CD4-positive, alpha-beta T cell treated with Interferon gamma for 1 hour (primary cell): Measurements from ENCODE around the gene POU2AF3.
"Not testable (repeated sequence)": the region's sequence is repeated elsewhere in the genome, so short reads cannot be mapped to it uniquely, and the experiment has no call there.

Experiments
- DNase-seq: peaks from one replicate; pipeline ENCODE4 v3.0.0-alpha.2; 2020

POU2AF3 gene, protein sequence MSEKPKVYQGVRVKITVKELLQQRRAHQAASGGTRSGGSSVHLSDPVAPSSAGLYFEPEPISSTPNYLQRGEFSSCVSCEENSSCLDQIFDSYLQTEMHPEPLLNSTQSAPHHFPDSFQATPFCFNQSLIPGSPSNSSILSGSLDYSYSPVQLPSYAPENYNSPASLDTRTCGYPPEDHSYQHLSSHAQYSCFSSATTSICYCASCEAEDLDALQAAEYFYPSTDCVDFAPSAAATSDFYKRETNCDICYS

DNA sequence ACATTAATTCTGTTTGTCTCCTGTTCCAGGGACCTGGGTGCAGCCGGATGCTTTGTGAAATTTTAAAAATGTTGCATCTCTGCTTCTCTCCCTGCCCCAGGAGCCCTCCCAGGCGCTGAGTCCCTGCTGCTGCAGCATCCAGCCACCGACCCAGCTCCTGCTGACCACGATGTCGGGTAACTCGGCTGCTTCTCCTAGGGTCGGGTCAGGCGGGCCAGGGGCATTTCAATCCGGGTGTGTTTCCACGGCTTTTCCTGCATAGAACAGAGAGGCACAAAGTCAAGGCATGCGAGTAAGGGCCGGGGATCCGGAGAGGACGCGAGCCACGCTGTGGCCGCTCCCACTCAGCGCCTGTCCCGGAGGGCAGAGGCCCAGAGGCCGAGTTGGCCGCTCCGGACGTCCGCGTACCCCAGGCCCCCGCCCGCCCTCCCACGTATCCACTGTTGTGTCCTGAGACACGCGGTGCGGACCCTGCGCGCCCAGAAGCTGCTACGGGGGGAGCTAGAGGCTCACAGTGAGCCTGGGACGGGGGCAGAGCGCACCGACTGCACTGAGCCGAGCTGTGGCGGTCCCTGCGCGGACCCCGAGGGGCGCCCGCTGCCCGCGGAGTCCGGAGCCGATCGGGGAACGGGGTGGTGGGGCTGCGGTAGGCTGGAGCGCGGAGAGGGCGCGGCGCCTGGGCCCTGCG is at the start of gene POU2AF3:
POU2AF3 (plus strand) TSS at position 134 of the 688 bp plus-strand sequence; CDS start at position 170, 36 bp downstream.
- no peak for DNase-seq

DNA sequence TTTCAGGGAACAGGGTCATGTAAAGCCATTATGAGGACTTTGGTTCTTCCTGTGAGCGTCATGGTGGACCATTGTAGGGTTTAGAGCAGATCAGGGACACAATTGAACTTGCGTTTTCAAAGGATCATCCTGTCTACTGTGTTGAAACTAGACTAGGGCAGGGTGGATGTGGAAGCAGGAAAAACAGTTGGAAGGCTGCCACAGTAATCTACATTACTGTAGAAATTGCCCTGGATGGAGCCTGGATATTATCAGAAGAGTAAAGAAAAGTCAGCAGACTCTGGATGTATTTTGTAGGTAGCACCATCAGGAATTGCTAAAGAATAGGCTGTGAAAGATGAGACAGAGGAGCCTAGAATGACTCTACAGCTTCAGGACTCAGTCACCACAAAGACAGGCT is 47.4 kb upstream of the POU2AF3 start:
- no peak for DNase-seq

DNA sequence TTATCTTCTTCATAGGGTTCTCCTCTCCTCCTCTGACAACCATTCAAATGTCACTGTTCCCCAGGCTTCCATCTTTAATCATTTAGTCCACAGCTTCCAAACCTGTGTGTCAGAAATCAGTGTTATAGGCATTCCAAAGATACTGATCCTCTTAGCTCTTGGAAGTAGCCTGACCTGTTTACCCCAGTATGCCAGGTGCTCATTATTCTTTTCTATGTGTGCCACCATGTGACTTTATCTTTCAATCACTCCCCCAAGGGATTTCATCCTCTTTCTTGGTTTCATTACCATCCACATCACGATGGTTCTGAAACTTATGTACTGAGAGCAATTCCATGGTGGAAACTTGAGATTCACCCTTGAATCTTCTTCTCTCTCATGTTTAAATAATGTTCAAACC is 45.2 kb upstream of the POU2AF3 start:
- DNase-seq = no peak

DNA sequence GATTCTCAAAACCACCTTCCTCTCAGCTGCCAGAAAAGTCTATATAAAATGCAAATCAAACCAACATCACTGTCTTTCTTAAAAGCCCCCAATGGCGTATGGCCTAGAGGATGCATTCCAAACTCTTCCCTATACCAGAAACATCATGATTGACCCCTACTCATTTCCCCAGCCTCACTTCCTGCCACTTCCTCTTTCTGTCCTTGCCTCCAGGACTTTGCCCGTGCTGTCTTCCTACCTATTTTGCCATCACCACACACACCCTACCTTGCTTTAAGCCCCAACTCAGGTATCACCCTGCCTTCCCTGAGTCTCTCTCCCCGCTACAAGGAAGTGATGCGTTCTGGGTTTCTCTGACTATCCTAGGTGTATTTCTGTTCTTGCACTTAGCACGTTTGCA is 44.7 kb upstream of the POU2AF3 start:
- DNase-seq = no peak

DNA sequence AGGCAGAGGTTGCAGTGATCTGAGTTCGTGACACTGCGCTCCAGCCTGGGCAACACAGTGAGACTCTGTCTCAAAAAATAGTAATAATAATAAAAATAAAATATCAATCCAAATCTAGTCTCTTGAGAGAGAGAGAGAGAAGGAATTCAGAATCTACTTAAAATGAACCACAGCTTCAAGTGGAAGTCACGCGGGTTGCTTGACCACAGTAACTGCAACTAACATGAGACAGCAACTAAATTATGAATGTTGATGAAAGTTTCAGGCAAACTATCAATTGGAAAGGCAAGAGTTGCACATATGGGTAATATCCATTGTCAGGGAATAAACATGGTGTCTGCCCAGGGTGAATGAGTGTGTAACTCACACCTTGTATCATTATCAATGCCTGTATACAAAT is 40.3 kb upstream of the POU2AF3 start:
- no peak for DNase-seq

DNA sequence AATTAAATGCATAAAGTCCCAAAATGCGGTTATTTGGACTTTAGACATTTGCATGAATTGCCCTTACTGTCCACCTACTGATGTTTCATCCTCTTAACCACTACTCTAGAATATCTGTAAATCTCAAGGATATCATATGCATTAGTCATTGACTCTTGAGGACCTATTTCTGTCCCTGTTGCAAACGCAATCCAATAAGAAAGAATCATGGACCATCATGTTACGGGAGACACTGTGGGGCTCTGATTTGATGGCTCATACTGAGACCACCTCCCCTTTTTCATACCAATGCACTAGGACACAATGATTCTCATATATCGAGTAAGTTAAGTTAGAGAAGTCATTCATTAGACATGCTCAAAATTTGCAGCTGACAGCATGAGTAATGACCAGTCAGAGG is 38.5 kb upstream of the POU2AF3 start:
- no peak for DNase-seq

DNA sequence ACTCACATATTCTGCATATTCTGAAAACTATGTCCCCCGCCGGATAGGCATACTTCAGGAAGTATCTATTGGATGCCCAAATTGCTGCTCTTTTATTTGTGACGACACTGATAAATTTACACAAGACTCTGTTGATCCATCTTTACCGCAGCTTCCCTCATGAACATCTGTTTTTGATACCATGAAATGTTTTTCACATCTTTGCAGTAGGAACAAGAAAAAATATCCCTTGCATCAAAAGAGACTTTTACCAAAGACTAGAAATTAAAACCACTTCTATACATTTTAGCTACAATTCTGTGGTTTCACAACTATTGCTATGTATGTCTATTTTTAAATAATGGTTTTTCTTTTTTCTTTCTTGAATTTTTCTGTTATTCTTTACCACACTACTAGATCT is 37.5 kb upstream of the POU2AF3 start:
- DNase-seq = no peak

DNA sequence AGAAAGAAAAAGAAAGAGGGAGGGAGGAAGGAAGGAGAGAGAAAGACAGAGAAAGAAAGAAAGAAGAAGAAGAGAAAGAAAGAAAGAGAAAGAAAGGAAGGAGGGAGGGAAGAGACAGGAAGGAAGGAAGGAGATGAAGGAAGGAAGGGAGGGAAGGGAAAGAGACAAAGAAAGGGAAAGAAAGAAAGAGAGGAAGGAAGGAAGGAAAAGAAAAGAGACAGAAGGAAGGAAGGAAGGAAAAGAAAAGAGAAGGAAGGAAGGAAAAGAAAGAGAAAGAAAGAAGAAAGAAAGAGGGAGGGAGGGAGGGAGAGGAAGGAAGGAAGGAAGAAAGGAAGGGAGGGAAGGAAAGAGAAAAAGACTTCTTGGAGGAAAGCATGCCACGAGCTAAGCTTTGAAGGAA is 33.7 kb upstream of the POU2AF3 start:
- DNase-seq = no peak

DNA sequence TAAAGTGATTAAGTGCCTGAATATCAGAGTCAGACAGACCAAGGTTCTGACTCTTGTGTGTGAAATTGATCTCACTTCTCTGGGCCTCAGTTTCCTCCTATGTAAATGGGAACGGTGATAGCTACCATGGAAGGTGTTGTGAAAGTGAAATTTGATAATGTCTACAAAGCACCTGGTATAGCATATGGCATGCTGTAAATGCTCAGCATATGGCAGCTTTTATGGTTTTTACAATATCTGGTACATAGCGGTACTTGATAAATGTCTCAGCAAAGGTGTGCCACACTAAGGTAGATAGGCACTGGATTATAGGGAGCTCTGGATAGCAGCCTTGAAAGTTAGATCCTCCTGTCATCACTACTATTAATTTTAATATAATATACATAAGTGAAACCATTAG is 32.9 kb upstream of the POU2AF3 start:
- no peak for DNase-seq

DNA sequence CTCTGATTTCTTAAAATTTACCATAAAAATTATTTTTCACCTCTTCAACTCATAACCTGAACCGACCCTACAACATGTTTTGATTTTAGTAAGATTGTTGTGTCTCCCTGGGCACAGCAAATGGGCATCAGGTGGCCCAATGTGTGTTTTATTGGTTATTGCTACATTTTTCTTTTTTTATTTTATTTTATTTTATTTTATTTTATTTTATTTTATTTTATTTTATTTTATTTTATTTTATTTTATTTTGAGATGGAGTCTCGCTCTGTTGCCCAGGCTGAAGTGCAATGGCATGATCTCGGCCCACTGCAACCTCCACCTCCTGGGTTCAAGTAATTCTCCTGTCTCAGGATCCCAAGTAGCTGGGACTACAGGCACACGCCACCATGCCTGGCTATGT is 30.0 kb upstream of the POU2AF3 start:
- not testable (repeated sequence) for DNase-seq

DNA sequence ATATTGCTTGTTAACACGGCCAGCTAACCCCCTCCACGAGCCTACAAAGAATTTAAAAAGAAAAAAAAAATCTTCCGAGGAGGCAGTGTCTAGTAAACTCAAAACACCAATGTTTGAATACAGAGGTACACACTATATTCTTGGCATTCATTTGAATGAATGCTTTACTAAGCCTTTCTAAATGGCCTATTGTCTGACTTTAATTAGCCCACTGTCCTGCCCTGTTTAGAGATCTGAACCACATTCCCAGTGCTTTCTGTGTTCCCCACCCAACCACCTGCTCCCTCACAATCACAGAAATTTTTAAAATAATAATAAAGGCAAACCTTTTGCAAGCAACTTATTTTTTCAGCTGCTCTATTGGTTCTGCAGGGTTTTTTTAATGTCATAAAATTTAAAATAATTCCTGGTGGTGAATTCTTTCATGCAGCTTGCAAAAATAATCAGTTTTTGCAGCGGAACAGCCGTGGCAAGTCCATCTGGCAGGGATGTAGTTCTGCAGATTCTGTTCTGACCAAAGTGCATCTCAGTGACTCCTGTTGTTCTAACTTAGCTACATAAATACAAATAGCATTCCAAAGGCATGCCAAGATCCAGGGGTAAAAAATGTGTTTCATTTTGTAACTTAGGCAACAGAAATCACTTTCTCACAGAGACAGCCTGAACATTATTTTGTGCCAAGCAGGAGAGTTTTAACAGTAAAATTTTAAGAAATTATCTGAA is 29.0 kb upstream of the POU2AF3 start:
- DNase-seq = no peak

DNA sequence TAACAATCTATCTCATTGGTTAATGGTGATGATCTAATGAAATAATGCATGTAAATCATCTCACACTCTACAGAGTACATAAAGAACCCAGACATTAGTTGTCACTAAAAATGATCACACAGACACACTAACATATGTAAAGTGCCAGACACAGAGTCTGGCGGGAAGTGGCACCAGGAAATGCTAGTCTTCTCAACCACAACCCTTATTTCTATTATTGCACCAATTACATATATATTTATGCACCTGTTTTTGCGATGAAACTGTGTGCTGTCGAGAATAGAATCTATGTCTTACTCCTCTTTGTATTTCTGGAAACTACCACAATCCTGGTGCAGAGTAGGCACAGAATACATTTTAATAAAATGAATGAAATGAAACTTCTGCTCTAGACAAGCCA is 25.9 kb upstream of the POU2AF3 start:
- no peak for DNase-seq

DNA sequence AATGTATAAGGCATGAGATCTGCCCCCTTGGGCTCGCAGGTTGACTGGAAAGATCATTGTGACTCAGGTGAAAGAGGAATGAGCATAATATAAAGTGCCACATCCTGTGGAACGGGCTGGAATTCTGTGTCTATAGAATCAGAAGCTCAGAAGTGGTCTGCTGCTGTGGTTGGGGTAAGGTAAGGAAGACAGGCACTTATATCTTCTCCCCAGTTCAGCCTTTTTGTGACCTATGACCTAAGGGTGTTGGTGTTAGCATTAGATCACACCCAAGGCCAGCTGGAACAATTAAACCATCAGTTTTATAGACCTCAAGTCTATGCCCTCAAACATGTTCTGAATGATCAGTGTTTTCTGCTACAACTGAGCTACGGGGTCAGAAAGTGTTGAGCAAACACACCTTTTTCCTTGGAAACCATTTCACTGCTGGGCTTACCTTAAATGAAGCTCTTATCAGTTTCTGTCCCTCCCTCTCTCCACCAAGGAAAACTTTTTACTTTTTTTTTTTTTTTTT is 15.7 kb upstream of the POU2AF3 start:
- no peak for DNase-seq

DNA sequence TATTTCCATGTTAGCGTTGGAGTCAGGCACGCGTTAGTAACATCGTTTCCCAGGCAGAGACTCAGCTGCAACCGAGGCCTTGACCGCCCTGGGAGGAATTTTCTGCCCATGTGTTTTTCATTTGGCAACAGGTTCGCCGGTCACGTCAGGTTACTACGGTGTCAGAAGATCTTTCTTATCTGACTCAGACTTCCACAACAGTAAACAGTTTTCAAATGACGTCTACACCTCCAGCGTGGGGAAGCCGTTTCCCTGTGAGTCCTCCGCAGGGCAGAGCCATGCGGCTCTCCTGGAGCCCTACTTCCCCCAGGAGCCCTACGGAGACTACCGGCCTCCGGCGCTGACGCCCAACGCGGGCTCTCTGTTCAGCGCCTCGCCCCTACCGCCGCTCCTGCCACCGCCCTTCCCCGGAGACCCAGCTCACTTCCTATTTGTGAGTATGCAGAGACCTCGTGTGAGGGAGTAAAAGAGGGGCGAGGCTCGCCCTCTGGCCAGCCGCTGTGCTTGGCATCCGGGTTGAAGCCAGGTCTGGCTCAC is 14.3 kb upstream of the POU2AF3 start:
- no peak for DNase-seq

DNA sequence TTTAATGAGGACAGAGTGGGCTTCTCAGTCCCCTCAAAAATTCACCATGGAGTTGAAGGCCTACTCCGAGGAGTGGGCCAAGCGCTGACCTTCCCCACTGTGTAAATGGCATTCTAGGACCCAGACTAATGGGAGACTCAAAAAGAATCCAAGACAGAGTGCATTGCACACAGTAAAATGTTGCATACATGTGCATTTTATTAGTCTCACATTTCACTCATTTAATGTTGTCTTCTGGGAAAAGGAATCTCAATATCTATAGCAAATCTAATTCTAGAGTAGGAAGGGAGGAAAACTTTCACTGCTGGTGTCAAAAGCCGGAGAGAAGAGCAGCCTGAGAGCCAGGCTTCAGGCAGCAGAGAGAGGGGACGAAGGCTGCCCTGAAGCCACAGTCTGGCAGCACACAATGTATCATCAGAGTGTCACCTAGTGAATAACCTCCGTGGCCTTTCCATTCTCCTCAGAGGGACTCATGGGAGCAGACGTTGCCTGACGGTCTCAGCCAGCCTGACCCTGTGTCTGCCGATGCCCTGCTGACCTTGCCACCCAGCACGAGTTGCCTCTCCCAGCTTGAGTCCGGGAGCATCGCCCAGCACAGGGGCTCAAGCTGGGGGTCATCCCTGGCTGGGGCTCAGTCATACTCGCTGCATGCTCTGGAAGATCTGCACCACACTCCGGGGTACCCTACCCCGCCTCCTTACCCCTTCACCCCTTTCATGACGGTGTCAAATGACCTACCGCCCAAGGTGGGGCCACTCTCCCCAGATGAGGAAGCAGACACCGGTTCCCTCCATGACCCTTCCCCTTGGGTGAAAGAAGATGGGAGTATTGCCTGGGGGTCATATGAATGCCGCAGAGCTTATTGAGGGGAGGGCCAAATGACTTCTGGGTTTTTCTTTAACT is 12.9 kb upstream of the POU2AF3 start:
- no peak for DNase-seq

DNA sequence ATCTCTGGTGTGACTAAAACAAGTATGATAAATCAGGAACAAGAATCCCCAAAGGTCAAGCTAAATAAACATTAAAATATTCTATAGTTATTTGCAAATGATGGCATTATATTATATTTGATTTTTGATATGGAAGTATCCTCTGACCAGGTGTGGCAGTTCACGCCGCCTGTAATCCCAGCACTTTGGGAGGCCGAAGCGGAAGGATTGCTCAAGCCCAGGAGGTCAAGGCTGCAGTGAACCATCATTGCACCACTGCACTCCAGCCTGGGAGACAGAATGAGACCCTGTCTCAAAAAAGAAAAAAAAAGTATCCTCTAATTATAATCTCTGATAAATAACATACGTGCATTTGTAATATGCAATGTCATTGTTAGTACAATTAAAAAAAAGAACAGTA is 6.6 kb upstream of the POU2AF3 start:
- no peak for DNase-seq

DNA sequence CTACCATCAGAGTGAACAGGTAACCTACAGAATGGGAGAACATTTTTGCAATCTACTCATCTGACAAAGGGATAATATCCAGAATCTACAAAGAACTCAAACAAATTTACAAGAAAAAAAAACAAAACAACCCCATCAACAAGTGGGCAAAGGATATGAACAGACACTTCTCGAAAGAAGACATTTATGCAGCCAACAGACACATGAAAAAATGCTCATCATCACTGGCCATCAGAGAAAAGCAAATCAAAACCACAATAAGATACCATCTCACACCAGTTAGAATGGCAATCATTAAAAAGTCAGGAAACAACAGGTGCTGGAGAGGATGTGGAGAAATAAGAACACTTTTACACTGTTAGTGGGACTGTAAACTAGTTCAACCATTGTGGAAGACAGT is 5.9 kb upstream of the POU2AF3 start:
- DNase-seq = not testable (repeated sequence)

DNA sequence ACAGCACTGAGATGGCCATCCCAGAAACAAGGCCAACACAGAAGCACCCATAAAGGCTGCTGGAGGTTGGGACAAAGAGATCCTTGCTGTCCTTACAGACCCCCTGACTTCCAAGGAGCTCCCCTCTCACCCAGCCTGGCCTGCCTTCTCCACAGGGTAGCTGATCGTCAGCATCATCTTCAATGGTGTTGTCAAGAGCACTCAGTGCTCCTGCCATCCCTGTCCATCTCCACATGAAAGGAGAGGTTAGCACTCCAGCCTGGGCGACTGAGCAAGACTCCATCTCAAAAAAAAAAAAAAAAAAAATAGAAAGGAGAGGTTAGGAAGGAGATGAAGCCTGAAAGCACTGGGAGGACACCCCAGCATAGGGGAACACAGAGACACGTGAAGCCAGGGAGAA is 2.1 kb upstream of the POU2AF3 start:
- DNase-seq = no peak

DNA sequence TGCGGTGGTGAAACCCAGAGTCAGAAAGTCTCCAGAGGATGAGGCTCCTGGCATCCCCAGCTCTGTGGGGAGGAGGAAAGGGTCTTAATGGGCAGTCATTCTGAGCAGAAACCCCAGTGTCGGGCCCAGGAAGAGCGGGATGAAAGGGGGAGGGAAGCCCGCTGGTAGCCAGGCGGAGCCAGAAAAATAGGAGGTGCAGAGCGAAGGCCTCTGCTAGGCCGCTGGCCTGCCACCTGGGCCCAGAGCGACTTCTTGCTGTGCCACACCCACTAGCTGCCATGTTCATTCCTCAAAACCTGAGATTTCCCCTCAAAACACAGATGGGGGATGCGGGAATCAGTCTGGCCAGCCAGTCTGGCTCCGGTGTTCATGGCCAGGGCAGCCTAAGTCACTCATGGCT is 650 bp upstream of the POU2AF3 start:
- DNase-seq = no peak

DNA sequence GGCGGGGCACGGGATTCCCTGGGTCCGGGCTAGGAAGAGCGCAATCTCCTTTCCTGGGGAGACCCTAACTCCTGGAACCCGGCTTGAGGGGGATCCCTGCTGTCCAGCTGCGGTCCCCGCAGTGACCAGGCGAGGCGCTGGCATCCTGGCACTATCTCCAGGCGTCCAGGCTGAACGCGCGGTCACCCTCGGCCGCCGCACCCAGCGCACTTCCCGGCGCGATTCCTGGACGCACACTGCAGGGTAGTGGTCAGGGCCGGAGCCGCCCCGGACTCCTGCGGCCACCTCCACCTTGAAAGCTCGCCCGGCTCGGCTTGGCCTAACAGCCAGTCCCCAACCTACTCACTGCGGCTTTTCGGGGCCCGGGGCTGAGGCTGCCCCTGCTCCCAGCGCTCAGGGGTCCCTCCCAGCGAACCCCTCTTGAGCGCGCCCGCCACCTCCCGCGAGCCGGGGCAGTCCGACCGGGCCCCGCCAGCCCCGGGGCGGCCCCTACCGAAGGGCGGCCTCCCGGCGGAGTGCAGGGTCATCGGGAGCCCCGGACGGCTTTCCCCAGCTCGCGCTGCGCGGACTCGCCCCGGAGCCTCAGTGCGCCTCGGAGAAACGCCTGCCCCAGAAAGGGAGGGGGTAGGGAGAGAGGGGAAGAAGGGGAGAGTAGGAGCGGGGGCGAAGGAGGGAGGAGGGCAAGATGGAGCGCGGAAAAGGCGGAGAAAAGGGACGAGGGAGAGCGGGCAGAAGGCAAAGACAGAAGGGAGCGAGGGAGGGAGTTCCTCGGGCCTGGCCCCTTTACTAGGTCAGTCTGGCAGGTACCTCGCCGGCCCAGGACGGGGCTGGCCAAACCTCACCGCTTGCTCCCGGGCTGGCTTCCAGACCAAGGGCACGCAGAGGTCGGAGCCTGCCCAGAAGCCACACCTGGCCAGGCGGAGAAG is 1.0 kb downstream of the POU2AF3 start:
- DNase-seq = no peak

DNA sequence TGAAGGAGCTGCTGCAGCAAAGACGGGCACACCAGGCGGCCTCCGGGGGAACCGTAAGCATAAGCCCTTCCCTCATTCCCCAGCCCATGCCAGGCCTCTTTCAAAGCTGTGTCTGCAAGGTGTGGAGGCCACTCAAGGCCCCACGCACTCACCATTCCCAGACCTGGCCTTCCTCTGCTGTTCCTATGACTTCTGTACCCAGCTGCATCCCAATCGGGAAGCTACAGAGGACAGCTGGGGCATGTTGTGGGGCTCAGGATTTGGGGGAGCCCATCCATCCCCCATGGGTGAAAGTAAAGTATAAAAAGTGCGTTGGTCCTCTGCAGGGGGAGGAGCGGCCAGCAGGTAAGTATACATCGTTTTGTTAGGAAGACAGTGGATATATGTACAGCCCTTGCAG is 2.2 kb downstream of the POU2AF3 start:
- no peak for DNase-seq
